Kidney epithelial cell (primary cell): ENCODE measurements around the gene CTNS. TPM values are rescaled to one million over a fixed set of nuclear protein-coding genes. Genes with fewer than 3 reads are reported as not detected.

ENCODE experiments used
- DNase-seq: peaks from one replicate; pipeline ENCODE4 v3.0.0-alpha.2; 2010; ENCODE audit warnings: low read depth
- H3K27me3 ChIP-seq: 2 replicates; pipeline ENCODE4 v1.6.0; 2011; ENCODE audit warnings: low read length; ENCODE audit not compliant: control insufficient read depth, insufficient read depth
- H3K36me3 ChIP-seq: 2 replicates; pipeline ENCODE4 v1.5.1; 2011; ENCODE audit warnings: low read length; ENCODE audit not compliant: control insufficient read depth, insufficient read depth
- H3K4me3 ChIP-seq: 2 replicates; pipeline ENCODE4 v1.5.1; 2011; ENCODE audit warnings: low read depth, mild to moderate bottlenecking, control low read depth, low read length
- CTCF ChIP-seq: IDR thresholded peaks from 2 replicates; pipeline ENCODE4 v1.5.1; 2011; ENCODE audit warnings: mild to moderate bottlenecking, moderate library complexity, low read length, control low read depth, inconsistent platforms; ENCODE audit not compliant: insufficient read depth, poor library complexity, severe bottlenecking
- total RNA-seq: library from RNA; depleted of rRNA; stranded (reverse); fragments of >200 nt; gene quantifications from 2 replicates; pipeline ENCODE4 v1.2.3, GENCODE V29; 2015

The CTNS gene
- total RNA-seq, 1 donor from 2014 or later = 55.4 TPM

GRCh38 chr17:3679531-3680126 lies 43.1 kb downstream of the CTNS start:
- TF ChIP-seq CTCF = no peak
- Histone ChIP-seq H3K4me3 (no peak overlapping the region), H3K27me3 (no peaks in the 10 kb centered on the region), H3K36me3 (no peaks in the 10 kb centered on the region)
- no peak for DNase-seq

GRCh38 chr17:3681057-3681456 lies 44.5 kb downstream of the CTNS start:
- DNase-seq = no peak
- no peak for TF ChIP-seq CTCF
- peaks cover 5% of the 10 kb centered on the region for H3K27me3 ChIP-seq
- H3K4me3 ChIP-seq = no peak overlapping the region
- no peaks in the 10 kb centered on the region for H3K36me3 ChIP-seq

GRCh38 chr17:3681565-3681964 lies 45.0 kb downstream of the CTNS start:
- Histone ChIP-seq H3K27me3 (peaks cover 5% of the 10 kb centered on the region), H3K4me3 (no peak overlapping the region), H3K36me3 (no peaks in the 10 kb centered on the region)
- TF ChIP-seq CTCF = no peak
- DNase-seq = no peak

- H3K27me3 ChIP-seq = peaks cover 5% of the 10 kb centered on the region
- no peak for DNase-seq
- no peak overlapping the region for H3K4me3 ChIP-seq
- H3K36me3 ChIP-seq = no peaks in the 10 kb centered on the region
- no peak for TF ChIP-seq CTCF
Observed at GRCh38 chr17:3682033-3682432, 45.5 kb downstream of the CTNS start.

GRCh38 chr17:3683054-3683511 lies 46.5 kb downstream of the CTNS start:
- Histone ChIP-seq H3K27me3 (peaks cover 5% of the 10 kb centered on the region), H3K36me3 (no peaks in the 10 kb centered on the region), H3K4me3 (no peak overlapping the region)
- no peak for DNase-seq
- TF ChIP-seq CTCF = peak; percentile 98

GRCh38 chr17:3685174-3685573 lies 48.6 kb downstream of the CTNS start:
- H3K27me3 ChIP-seq = peaks cover 5% of the 10 kb centered on the region
- TF ChIP-seq CTCF = no peak
- no peaks in the 10 kb centered on the region for H3K36me3 ChIP-seq
- no peak for DNase-seq
- H3K4me3 ChIP-seq = no peak overlapping the region
